ENCODE measurements around the gene RNF121.
A peak's percentile ranks its signal among the peaks of the same experiment; 100 is the strongest.

The RNF121 gene

GRCh38 chr11:71951741-71952310, 23.0 kb downstream of the RNF121 start:
- Histone ChIP-seq H3K27me3 (no peaks in the 10 kb centered on the region), H3K4me1 (peaks cover 16% of the 10 kb centered on the region), H3K9me3 (no peaks in the 10 kb centered on the region), H3K9ac (no peak overlapping the region), H4K20me1 (peaks cover 15% of the 10 kb centered on the region), H3K4me2 (no peak overlapping the region), H3K36me3 (0 out of 2 replicates have a peak, but pooled peaks cover 9% of the 10 kb centered on the region), H3K27ac (no peak overlapping the region), H3K4me3 (no peak overlapping the region)
- no peak for TF ChIP-seq Cebpa-rat (IDR thresholded peaks at IDR 0.05)

- H3K4me1 ChIP-seq: no peaks in the 10 kb centered on the region
- H3K4me2 ChIP-seq: no peak overlapping the region
- H3K27me3 ChIP-seq: no peaks in the 10 kb centered on the region
- H3K27ac ChIP-seq: no peak overlapping the region
- TF ChIP-seq Cebpa-rat (IDR thresholded peaks at IDR 0.05): no peak
- peaks cover 8% of the 10 kb centered on the region for H3K9me3 ChIP-seq
- no peak overlapping the region for H3K9ac ChIP-seq
- H3K36me3 ChIP-seq: peaks cover 15% of the 10 kb centered on the region
- H3K4me3 ChIP-seq: no peak overlapping the region
- H4K20me1 ChIP-seq: peaks cover 16% of the 10 kb centered on the region
These were observed 27.1 kb downstream of the RNF121 start for GRCh38 chr11:71955898-71956456.

GRCh38 chr11:71962428-71963038, 33.7 kb downstream of the RNF121 start:
- H3K27me3 ChIP-seq: no peaks in the 10 kb centered on the region
- H3K9ac ChIP-seq: no peak overlapping the region
- peaks cover 58% of the 10 kb centered on the region for H3K36me3 ChIP-seq
- no peak for TF ChIP-seq Cebpa-rat (IDR thresholded peaks at IDR 0.05)
- no peak overlapping the region for H3K4me3 ChIP-seq
- peaks cover 9% of the 10 kb centered on the region for H3K4me1 ChIP-seq
- no peaks in the 10 kb centered on the region for H4K20me1 ChIP-seq
- peaks cover 18% of the 10 kb centered on the region for H3K9me3 ChIP-seq
- H3K27ac ChIP-seq: 0 out of 2 replicates have a peak overlapping the region, but pooled peaks have one; percentile 1
- H3K4me2 ChIP-seq: peak overlapping the region; percentile 7; the same call in 1 of the 2 replicates

- no peak for TF ChIP-seq Cebpa-rat (IDR thresholded peaks at IDR 0.05)
- no peaks in the 10 kb centered on the region for H3K27me3 ChIP-seq
- no peak overlapping the region for H3K27ac ChIP-seq
- H3K4me2 ChIP-seq: no peak overlapping the region
- H3K9ac ChIP-seq: no peak overlapping the region
- H4K20me1 ChIP-seq: no peaks in the 10 kb centered on the region
- H3K4me3 ChIP-seq: no peak overlapping the region
- H3K4me1 ChIP-seq: peaks cover 9% of the 10 kb centered on the region
- peaks cover 65% of the 10 kb centered on the region for H3K36me3 ChIP-seq
- peaks cover 18% of the 10 kb centered on the region for H3K9me3 ChIP-seq
These were observed 34.6 kb downstream of the RNF121 start for GRCh38 chr11:71963468-71963867.

- Histone ChIP-seq H3K9me3 (peaks cover 18% of the 10 kb centered on the region), H3K4me1 (peaks cover 9% of the 10 kb centered on the region), H3K4me3 (no peak overlapping the region), H3K27ac (no peak overlapping the region), H3K9ac (no peak overlapping the region), H3K4me2 (no peak overlapping the region), H3K36me3 (peaks cover 70% of the 10 kb centered on the region), H3K27me3 (no peaks in the 10 kb centered on the region), H4K20me1 (no peaks in the 10 kb centered on the region)
- no peak for TF ChIP-seq Cebpa-rat (IDR thresholded peaks at IDR 0.05)
These were observed 35.8 kb downstream of the RNF121 start for GRCh38 chr11:71964641-71965040.

GRCh38 chr11:71971680-71972079, 42.8 kb downstream of the RNF121 start:
- Histone ChIP-seq H3K27ac (no peak overlapping the region), H3K9me3 (no peaks in the 10 kb centered on the region), H3K4me1 (no peaks in the 10 kb centered on the region), H3K4me3 (no peak overlapping the region), H3K36me3 (peaks cover 41% of the 10 kb centered on the region), H3K27me3 (no peaks in the 10 kb centered on the region), H3K4me2 (no peak overlapping the region), H4K20me1 (no peaks in the 10 kb centered on the region), H3K9ac (no peak overlapping the region)
- no peak for TF ChIP-seq Cebpa-rat (IDR thresholded peaks at IDR 0.05)

- Histone ChIP-seq H3K4me2 (no peak overlapping the region), H3K27ac (no peak overlapping the region)
These were observed 47.7 kb downstream of the RNF121 start for GRCh38 chr11:71976551-71976950.

GRCh38 chr11:71977090-71977489, 48.2 kb downstream of the RNF121 start:
- Histone ChIP-seq H4K20me1 (no peaks in the 10 kb centered on the region), H3K9me3 (no peaks in the 10 kb centered on the region), H3K4me2 (no peak overlapping the region), H3K36me3 (peaks cover 28% of the 10 kb centered on the region), H3K27ac (no peak overlapping the region), H3K9ac (no peak overlapping the region), H3K27me3 (no peaks in the 10 kb centered on the region), H3K4me3 (no peak overlapping the region), H3K4me1 (no peaks in the 10 kb centered on the region)
- TF ChIP-seq Cebpa-rat (IDR thresholded peaks at IDR 0.05): no peak

More at GRCh38 chr11:71976551-71976950, 47.7 kb downstream of the RNF121 start:
- Histone ChIP-seq H3K27me3 (no peaks in the 10 kb centered on the region), H3K4me3 (no peak overlapping the region), H3K4me1 (no peaks in the 10 kb centered on the region), H3K36me3 (peaks cover 31% of the 10 kb centered on the region), H4K20me1 (no peaks in the 10 kb centered on the region), H3K9ac (no peak overlapping the region), H3K9me3 (no peaks in the 10 kb centered on the region)
- no peak for TF ChIP-seq Cebpa-rat (IDR thresholded peaks at IDR 0.05)

GRCh38 chr11:71977743-71978418, 49.0 kb downstream of the RNF121 start:
- Histone ChIP-seq H3K4me2 (no peak overlapping the region), H3K9me3 (no peaks in the 10 kb centered on the region)

GRCh38 chr11:71979094-71979493, 50.2 kb downstream of the RNF121 start:
- Histone ChIP-seq H3K4me3 (no peak overlapping the region), H4K20me1 (no peaks in the 10 kb centered on the region), H3K9me3 (no peaks in the 10 kb centered on the region), H3K9ac (0 out of 2 replicates have a peak overlapping the region, but pooled peaks have one; percentile 9), H3K27ac (no peak overlapping the region), H3K4me2 (no peak overlapping the region), H3K4me1 (no peaks in the 10 kb centered on the region), H3K27me3 (no peaks in the 10 kb centered on the region), H3K36me3 (peaks cover 37% of the 10 kb centered on the region)
- TF ChIP-seq Cebpa-rat (IDR thresholded peaks at IDR 0.05): no peak

More at GRCh38 chr11:71977743-71978418, 49.0 kb downstream of the RNF121 start:
- Histone ChIP-seq H3K36me3 (peaks cover 30% of the 10 kb centered on the region), H3K4me1 (no peaks in the 10 kb centered on the region), H3K9ac (no peak overlapping the region), H4K20me1 (no peaks in the 10 kb centered on the region), H3K27me3 (no peaks in the 10 kb centered on the region), H3K4me3 (no peak overlapping the region), H3K27ac (no peak overlapping the region)
- TF ChIP-seq Cebpa-rat (IDR thresholded peaks at IDR 0.05): no peak
